GM12878 (cell line): Measurements from ENCODE around the gene FRMD3. TPM values are rescaled to one million over a fixed set of nuclear protein-coding genes. Genes with fewer than 3 reads are reported as not detected.

Source experiments
- ATAC-seq: fragments of 200-7000 bp; cut with Tn5 transposase; 3 replicates; pipeline ENCODE4 v1.9.1; 2020; ENCODE audit warnings: mild to moderate bottlenecking, moderate library complexity
- BruUV-seq: library from RNA; stranded (reverse); fragments of 400-500 nt; replicated peaks from 2 replicates; lab custom pipeline; 2021; lab: Mats Ljungman, UMichigan
- CTCF ChIA-PET: fragments of 300-600 bp; sonication (Branson Sonifier 250); formaldehyde crosslinking; extraction: SDS; loops from one replicate; lab custom pipeline; 2021; ENCODE audit warnings: inconsistent platforms; lab: Yijun Ruan, JAX
- POLR2A ChIA-PET: fragments of 350-600 bp; formaldehyde crosslinking; extraction: SDS; loops from one replicate; lab custom pipeline; 2021; ENCODE audit warnings: inconsistent platforms; lab: Charles Lee
- RAD21 ChIA-PET: fragments of 300-600 bp; sonication (Branson Sonifier 250); formaldehyde crosslinking; loops from one replicate; lab custom pipeline; 2023; ENCODE audit warnings: antibody characterized with exemption; ENCODE audit not compliant: unreplicated experiment; lab: Charles Lee
- SMC1A ChIA-PET: fragments of 300-600 bp; sonication (Branson Sonifier 250); formaldehyde crosslinking; loops from one replicate; lab custom pipeline; 2023; ENCODE audit not compliant: unreplicated experiment, uncharacterized antibody; lab: Charles Lee
- DNase-seq: peaks from one replicate; pipeline ENCODE4 v3.0.0-alpha.2; 2011; ENCODE audit warnings: low read depth, low spot score
- FAIRE-seq: peaks from 3 replicates; lab custom pipeline; 2011; peaks lifted over from hg19 to GRCh38; lab: Jason Lieb, UNC
- H2AFZ ChIP-seq: 2 replicates; pipeline ENCODE4 v1.6.0; 2011; ENCODE audit warnings: low read depth, low read length, control low read depth; ENCODE audit not compliant: control insufficient read depth
- H3K27ac ChIP-seq: 2 replicates; pipeline ENCODE4 v1.5.1; 2011; ENCODE audit warnings: control low read depth; ENCODE audit not compliant: control insufficient read depth, insufficient read depth
- H3K27me3 ChIP-seq, 2 experiments: replicated peaks in 1 of 2; 2 replicates each; pipeline versions ENCODE4 v1.6.0 to v1.6.1; 2011; ENCODE audit warnings: low read length in 1 of 2; ENCODE audit not compliant: control insufficient read depth in 2 of 2, insufficient read depth in 2 of 2
- H3K36me3 ChIP-seq, 2 experiments: 2 replicates each; pipeline ENCODE4 v1.5.1; 2011; ENCODE audit warnings: low read length in 1 of 2; ENCODE audit not compliant: control insufficient read depth in 2 of 2, insufficient read depth in 2 of 2
- H3K4me1 ChIP-seq: 2 replicates; pipeline ENCODE4 v1.6.1; 2011; ENCODE audit warnings: mild to moderate bottlenecking, low read length, moderate library complexity, mixed read lengths; ENCODE audit not compliant: control insufficient read depth, insufficient read depth
- H3K4me2 ChIP-seq: 2 replicates; pipeline ENCODE4 v1.6.0; 2011; ENCODE audit warnings: control low read depth; ENCODE audit not compliant: control insufficient read depth, insufficient read depth
- H3K4me3 ChIP-seq: fragments of 200-600 bp; sonication (generic); 2 replicates; pipeline ENCODE4 v1.5.1; 2016
- H3K79me2 ChIP-seq: 2 replicates; pipeline ENCODE4 v1.6.0; 2011; ENCODE audit warnings: low read length; ENCODE audit not compliant: control insufficient read depth, insufficient read depth
- H3K9ac ChIP-seq: 2 replicates; pipeline ENCODE4 v1.8.0; 2011; ENCODE audit warnings: low read length, control low read depth, mixed read lengths; ENCODE audit not compliant: control insufficient read depth, insufficient read depth
- H3K9me3 ChIP-seq: replicated peaks from 3 replicates; pipeline ENCODE4 v1.5.1; 2011; ENCODE audit warnings: mild to moderate bottlenecking, low read length; ENCODE audit not compliant: control insufficient read depth, insufficient read depth
- H4K20me1 ChIP-seq: 2 replicates; pipeline ENCODE4 v1.6.0; 2011; ENCODE audit not compliant: control insufficient read depth, insufficient read depth
- BHLHE40 ChIP-seq, 2 experiments: fragments of 450-650 bp in 1 of 2; IDR thresholded peaks; 2 replicates each; pipeline ENCODE4 v1.6.1; 2011 to 2017; ENCODE audit warnings: low read depth in 2 of 2, borderline replicate concordance in 1 of 2, improper control_type of control experiment in 1 of 2, low read length in 1 of 2, mild to moderate bottlenecking in 1 of 2
- CHD4 ChIP-seq: fragments of 200-600 bp; sonication (generic); IDR thresholded peaks from 2 replicates; pipeline ENCODE4 v1.6.1; 2016; ENCODE audit warnings: mild to moderate bottlenecking
- DPF2 ChIP-seq: fragments of 450-650 bp; IDR thresholded peaks from 2 replicates; pipeline ENCODE4 v1.6.1; 2017; ENCODE audit warnings: mild to moderate bottlenecking
- ESRRA ChIP-seq: IDR thresholded peaks from 2 replicates; pipeline ENCODE4 v1.6.1; 2012; ENCODE audit warnings: mild to moderate bottlenecking, low read length, improper control_type of control experiment
- ETV6 ChIP-seq, 2 experiments: fragments of 450-650 bp in 1 of 2; IDR thresholded peaks in 1 of 2; conservative IDR thresholded peaks in 1 of 2; 2 replicates each; pipeline ENCODE4 v1.6.1; 2014; ENCODE audit warnings: antibody characterized with exemption in 1 of 2, borderline replicate concordance in 1 of 2, low read depth in 1 of 2, mild to moderate bottlenecking in 1 of 2, moderate library complexity in 1 of 2
- FOXK2 ChIP-seq: fragments of 450-650 bp; IDR thresholded peaks from 2 replicates; pipeline ENCODE4 v1.6.1; 2017; ENCODE audit warnings: mild to moderate bottlenecking, moderate library complexity
- HDAC6 ChIP-seq: fragments of 200-600 bp; sonication (generic); IDR thresholded peaks from one replicate; pipeline ENCODE4 v1.8.0; 2017; ENCODE audit warnings: antibody characterized with exemption; ENCODE audit not compliant: unreplicated experiment
- IKZF2 ChIP-seq, 2 experiments: fragments of 450-650 bp; IDR thresholded peaks; 2 replicates each; pipeline ENCODE4 v1.6.1; 2017; ENCODE audit warnings: mild to moderate bottlenecking in 2 of 2, moderate library complexity in 2 of 2
- IRF4 ChIP-seq: IDR thresholded peaks from 2 replicates; pipeline ENCODE4 v1.6.1; 2011; ENCODE audit warnings: low read depth, low read length
- JUNB ChIP-seq: IDR thresholded peaks from 2 replicates; pipeline ENCODE4 v1.6.1; 2016; ENCODE audit warnings: antibody characterized with exemption, mild to moderate bottlenecking
- POLR2AphosphoS2 ChIP-seq: IDR thresholded peaks from 2 replicates; pipeline ENCODE4 v1.6.1; 2011; ENCODE audit warnings: low read depth, mild to moderate bottlenecking, low read length, improper control_type of control experiment, moderate library complexity
- RAD51 ChIP-seq: fragments of 450-650 bp; IDR thresholded peaks from 2 replicates; pipeline ENCODE4 v1.6.1; 2016; ENCODE audit warnings: moderate library complexity, mild to moderate bottlenecking, inconsistent platforms
- ZNF217 ChIP-seq: fragments of 450-650 bp; IDR thresholded peaks from 2 replicates; pipeline ENCODE4 v1.6.1; 2017; ENCODE audit warnings: antibody characterized with exemption, mild to moderate bottlenecking
- WGBS: methylation state at CpG from one replicate; pipeline ENCODE4 v1.1.6; 2016; ENCODE audit warnings: low lambda C conversion rate; ENCODE audit not compliant: insufficient replicate concordance, insufficient coverage; ENCODE audit errors: missing lambda C conversion rate; 5-methylcytosine and 5-hydroxymethylcytosine counted together
- in situ Hi-C: fragments of 300-500 bp; cut with MboI; formaldehyde crosslinking; loops from 9 replicates; pipeline ENCODE4 v1.14.3; 2018; ENCODE audit warnings: mixed read lengths
- intact Hi-C: fragments of 100-400 bp; cut with micrococcal nuclease; formaldehyde crosslinking; loops from one replicate; pipeline ENCODE4 v1.14.2; 2022; ENCODE audit not compliant: unreplicated experiment
- polyA plus RNA-seq, 11 experiments: library from polyadenylated mRNA; depleted of rRNA in 4 of 11; unstranded in 6 of 11; stranded (reverse) in 5 of 11; fragments of >200 nt; fragmentation: Nextera tagmentation in 4 of 11; fragmentation: Illumina TruSeq in 1 of 11; extraction: Ambion mirVana in 4 of 11; extraction: Trizol in 1 of 11; gene quantifications; 1 replicate in 1 of 11; 2 replicates in 10 of 11; pipeline versions ENCODE4 v1.2.1 to v1.2.3, GENCODE V29; 2011 to 2016; ENCODE audit warnings: inconsistent platforms in 2 of 11, missing spikeins in 2 of 11, low read depth in 1 of 11
- total RNA-seq, 4 experiments: library from RNA; depleted of rRNA in 3 of 4; stranded (reverse); fragments of >200 nt in 3 of 4; fragmentation: Illumina TruSeq in 1 of 4; extraction: Trizol in 1 of 4; gene quantifications; 2 replicates each; pipeline versions ENCODE4 v1.2.1 to v1.2.3, GENCODE V29; 2013 to 2021

FRMD3 gene
- total and polyA plus RNA-seq, 10 of the 15 experiments (the other 5 are each of a cell fraction or from before 2014, with no cell fraction given), result 0.04 to 0.68 (median 0.21) TPM; not detected in 1

- SMC1A ChIA-PET, result interaction anchor here (0.7 kb wide), 1 partner anchor 1625 kb away, joined by 3 read pairs; no protein-coding TSS in a partner anchor
- POLR2A ChIA-PET, result no interaction called here
- DNase-seq, result peak; percentile 15
- no peaks in the 10 kb centered on the region for H3K4me1 ChIP-seq
- 0% methylated on average over 4 of the region's 4 CpGs for WGBS
- no peaks in the 10 kb centered on the region for H3K27me3 ChIP-seq
- RAD21 ChIA-PET, result no interaction called here
- BruUV-seq, result no TSS peak
- H3K79me2 ChIP-seq, result no peaks in the 10 kb centered on the region
- TF ChIP-seq CHD4 (no peak), BHLHE40 (IDR thresholded peaks at IDR 0.05; ENCODE audit: borderline replicate concordance in 1 of 2, low read depth in 2 of 2, low read length in 1 of 2) (peak; percentile 45 to 74; a peak in 2 of 4 replicates), JUNB (peak; percentile 33; the same call in 1 of the 2 replicates), IRF4 (peak; percentile 14; the same call in 1 of the 2 replicates), IKZF2 (IDR thresholded peaks at IDR 0.05) (0 out of 4 replicates have a peak, but pooled peaks of 1 of the 2 experiments have one; percentile 10), POLR2AphosphoS2 (no peak), RAD51 (peak; percentile 61), DPF2 (no peak), FOXK2 (no peak), ZNF217 (no peak), HDAC6 (no peak), ETV6 (conservative IDR thresholded peaks at IDR 0.05 in 1 of 2, IDR thresholded peaks at IDR 0.05 in 1 of 2; ENCODE audit: borderline replicate concordance in 1 of 2, low read depth in 1 of 2) (no peak), ESRRA (no peak)
- H3K27ac ChIP-seq, result no peak overlapping the region
- H3K4me3 ChIP-seq, result no peak overlapping the region
- H3K9me3 ChIP-seq, result no peaks in the 10 kb centered on the region; the same call in 2 of the 3 replicates
- FAIRE-seq, result no peak
- in situ Hi-C loops, result no loop called here
- no peaks in the 10 kb centered on the region for H4K20me1 ChIP-seq
- no peak overlapping the region for H3K4me2 ChIP-seq
- H3K9ac ChIP-seq, result no peak overlapping the region
- peak; percentile 85 for ATAC-seq
- H2AFZ ChIP-seq, result no peak overlapping the region
- H3K36me3 ChIP-seq, result no peaks in the 10 kb centered on the region
- CTCF ChIA-PET, result interaction anchor here (0.6 kb wide), 1 partner anchor 79 kb away, joined by 3 read pairs; no protein-coding TSS in a partner anchor
- intact Hi-C loops, result no loop called here
Measured at GRCh38 chr9:83247732-83248131, 290.5 kb downstream of the FRMD3 start.
